ENCODE measurements around the gene ITFG2. TPM values are rescaled to one million over a fixed set of nuclear protein-coding genes. Genes with fewer than 3 reads are reported as not detected.
A peak's percentile ranks its signal among the peaks of the same experiment; 100 is the strongest.

Gene ITFG2
- total and polyA plus RNA-seq, 9 of the 15 experiments (the other 6 are each of a cell fraction or from before 2014, with no cell fraction given) = 15.0 to 22.8 (median 19.4) TPM

- TF ChIP-seq, protein P1, sequence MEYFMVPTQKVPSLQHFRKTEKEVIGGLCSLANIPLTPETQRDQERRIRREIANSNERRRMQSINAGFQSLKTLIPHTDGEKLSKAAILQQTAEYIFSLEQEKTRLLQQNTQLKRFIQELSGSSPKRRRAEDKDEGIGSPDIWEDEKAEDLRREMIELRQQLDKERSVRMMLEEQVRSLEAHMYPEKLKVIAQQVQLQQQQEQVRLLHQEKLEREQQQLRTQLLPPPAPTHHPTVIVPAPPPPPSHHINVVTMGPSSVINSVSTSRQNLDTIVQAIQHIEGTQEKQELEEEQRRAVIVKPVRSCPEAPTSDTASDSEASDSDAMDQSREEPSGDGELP (CRISPR knock-in tag; IDR thresholded peaks at IDR 0.05; ENCODE audit: borderline replicate concordance) = peak; percentile 69
- no peak for TF ChIP-seq OTX1 (CRISPR knock-in tag; IDR thresholded peaks at IDR 0.05)
- peak; percentile 53; the same call in 1 of the 2 replicates for TF ChIP-seq NCOR1 (IDR thresholded peaks at IDR 0.05)
- no peak for TF ChIP-seq NELFE (IDR thresholded peaks at IDR 0.05; ENCODE audit: insufficient read depth, insufficient read length)
- TF ChIP-seq SAP30 (IDR thresholded peaks at IDR 0.05; ENCODE audit: borderline replicate concordance, insufficient read depth, low read depth, low read length, poor library complexity, severe bottlenecking) = peak; percentile 57
- 0 out of 2 replicates have a peak, but pooled peaks have one; percentile 18 for TF ChIP-seq ZNF609 (CRISPR knock-in tag; IDR thresholded peaks at IDR 0.05; ENCODE audit: borderline replicate concordance)
- peak; percentile 62 for TF ChIP-seq TAF9B (IDR thresholded peaks at IDR 0.05; ENCODE audit: partially characterized antibody)
- peak; percentile 67 for TF ChIP-seq SP1 (CRISPR knock-in tag; IDR thresholded peaks at IDR 0.05)
- peak; percentile 62; the same call in 1 of the 2 replicates for TF ChIP-seq KLF1 (tag; IDR thresholded peaks at IDR 0.05)
- TF ChIP-seq USF2 (CRISPR knock-in tag; IDR thresholded peaks at IDR 0.05) = peak; percentile 81
- TF ChIP-seq, protein P2, sequence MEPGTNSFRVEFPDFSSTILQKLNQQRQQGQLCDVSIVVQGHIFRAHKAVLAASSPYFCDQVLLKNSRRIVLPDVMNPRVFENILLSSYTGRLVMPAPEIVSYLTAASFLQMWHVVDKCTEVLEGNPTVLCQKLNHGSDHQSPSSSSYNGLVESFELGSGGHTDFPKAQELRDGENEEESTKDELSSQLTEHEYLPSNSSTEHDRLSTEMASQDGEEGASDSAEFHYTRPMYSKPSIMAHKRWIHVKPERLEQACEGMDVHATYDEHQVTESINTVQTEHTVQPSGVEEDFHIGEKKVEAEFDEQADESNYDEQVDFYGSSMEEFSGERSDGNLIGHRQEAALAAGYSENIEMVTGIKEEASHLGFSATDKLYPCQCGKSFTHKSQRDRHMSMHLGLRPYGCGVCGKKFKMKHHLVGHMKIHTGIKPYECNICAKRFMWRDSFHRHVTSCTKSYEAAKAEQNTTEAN (CRISPR knock-in tag; IDR thresholded peaks at IDR 0.05) = 0 out of 2 replicates have a peak, but pooled peaks have one; percentile 65
- TF ChIP-seq STAG1 (CRISPR knock-in tag; IDR thresholded peaks at IDR 0.05; ENCODE audit: borderline replicate concordance) = no peak
- peak; percentile 97 for TF ChIP-seq SUPT5H (IDR thresholded peaks at IDR 0.05)
- TF ChIP-seq CBFB (CRISPR knock-in tag; IDR thresholded peaks at IDR 0.05) = peak; percentile 86; the same call in 1 of the 2 replicates
- peak; percentile 41; the same call in 1 of the 2 replicates for TF ChIP-seq NFIC (IDR thresholded peaks at IDR 0.05)
- TF ChIP-seq HCFC1 (IDR thresholded peaks at IDR 0.05; ENCODE audit: low read depth, low read length) = peak; percentile 57
- no peak for TF ChIP-seq ZNF668 (CRISPR knock-in tag; IDR thresholded peaks at IDR 0.05)
- peak; percentile 41; the same call in 1 of the 2 replicates for TF ChIP-seq ZNF431 (CRISPR knock-in tag; IDR thresholded peaks at IDR 0.05)
- TF ChIP-seq ATF7 (IDR thresholded peaks at IDR 0.05) = peak; percentile 97
- TF ChIP-seq NBN (IDR thresholded peaks at IDR 0.05; ENCODE audit: low read depth) = peak; percentile 81
Measured at GRCh38 chr12:2812290-2813213, at the start of gene ITFG2 (continued).

Data from K562 (cell line).